Cortex of kidney (tissue), 1 donor: ENCODE results near the gene FLNC.

Experiments
- DNase-seq: peaks from one replicate; lab custom pipeline; 2025; lab: John Stamatoyannopoulos, UW

Gene FLNC

GRCh38 chr7:128801003-128801402 lies 29.2 kb upstream of the FLNC start:
- no peak for DNase-seq

DNA sequence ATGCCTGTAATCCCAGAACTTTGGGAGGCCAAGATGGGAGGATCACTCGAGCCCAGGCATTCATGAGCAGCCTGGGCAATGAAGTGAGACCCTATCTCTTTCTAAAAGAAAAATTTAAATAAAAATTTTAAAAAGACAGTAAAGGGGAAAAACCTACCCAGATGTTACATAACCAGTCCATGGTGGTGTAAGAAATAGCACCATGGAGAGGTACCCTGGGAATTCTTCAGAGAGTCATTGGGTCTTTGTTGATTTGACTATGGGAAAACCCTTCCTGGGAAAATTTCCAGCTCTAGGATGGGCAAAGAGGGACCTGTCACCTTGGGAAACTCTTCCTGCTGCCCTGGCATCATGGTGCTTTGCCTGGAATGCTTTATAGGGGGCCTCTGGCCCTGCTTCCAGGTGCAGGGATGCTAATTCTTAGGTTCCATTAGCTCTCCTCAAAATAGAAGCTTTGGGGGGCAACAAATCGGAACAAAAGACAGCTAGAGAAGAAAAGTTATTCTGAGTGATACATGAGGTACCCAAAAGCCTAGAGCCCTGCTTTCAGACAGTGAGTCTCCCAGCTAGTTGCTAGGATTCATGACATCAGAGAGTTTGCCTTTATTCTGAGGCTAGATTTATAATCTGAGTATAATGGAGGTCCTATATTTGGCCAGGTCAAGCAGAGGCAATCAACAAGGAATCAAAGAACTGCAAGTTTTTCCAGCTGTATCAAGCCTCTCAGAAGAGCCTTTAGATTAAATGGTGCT lies 28.4 kb upstream of the FLNC start:
- DNase-seq: no peak

- no peak for DNase-seq
Measured at GRCh38 chr7:128804484-128804883, 25.7 kb upstream of the FLNC start.

DNA sequence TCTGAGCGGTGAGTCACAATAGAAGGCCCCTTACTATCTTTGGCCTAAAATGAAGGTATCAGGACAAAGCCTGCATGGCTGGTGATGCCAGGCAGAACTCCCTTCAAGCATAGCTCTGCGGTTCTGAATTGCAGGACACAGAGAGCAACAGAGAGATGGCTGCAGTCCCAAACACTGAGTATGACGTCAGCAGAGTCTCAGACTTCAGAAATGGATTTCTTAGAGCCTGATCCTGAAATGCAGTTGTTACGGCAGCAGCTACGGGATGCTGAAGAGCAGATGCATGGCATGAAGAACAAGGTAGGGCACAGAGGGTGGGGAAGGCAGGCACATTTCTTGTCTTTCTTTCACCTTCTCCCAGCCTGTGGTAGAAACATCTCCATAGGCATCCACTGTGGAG lies 25.0 kb upstream of the FLNC start:
- DNase-seq: no peak

- DNase-seq: no peak
Measured at GRCh38 chr7:128807191-128807590, 23.0 kb upstream of the FLNC start.

- DNase-seq: no peak
Measured at GRCh38 chr7:128809363-128809762, 20.8 kb upstream of the FLNC start.

- no peak for DNase-seq
Measured at GRCh38 chr7:128810473-128810872, 19.7 kb upstream of the FLNC start.

DNA sequence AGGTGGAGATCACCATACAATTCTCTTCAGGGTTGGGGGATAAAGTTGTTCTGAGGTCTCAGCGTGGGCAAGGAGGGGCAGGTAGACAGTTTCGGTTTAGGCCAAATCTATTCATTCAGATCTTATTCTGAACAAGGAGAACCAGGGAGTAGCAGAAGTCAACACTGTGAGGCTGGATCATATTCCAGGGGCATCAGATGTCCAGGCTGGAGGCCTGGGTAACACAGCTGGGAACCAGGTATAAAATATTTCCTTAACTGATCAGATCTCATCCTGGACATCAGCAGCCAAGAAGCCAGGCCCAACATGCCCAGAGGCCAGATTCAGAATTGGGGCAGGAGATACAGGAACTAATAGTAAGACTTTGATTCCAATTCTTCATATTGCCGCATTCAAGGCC lies 19.2 kb upstream of the FLNC start:
- DNase-seq: no peak

DNA sequence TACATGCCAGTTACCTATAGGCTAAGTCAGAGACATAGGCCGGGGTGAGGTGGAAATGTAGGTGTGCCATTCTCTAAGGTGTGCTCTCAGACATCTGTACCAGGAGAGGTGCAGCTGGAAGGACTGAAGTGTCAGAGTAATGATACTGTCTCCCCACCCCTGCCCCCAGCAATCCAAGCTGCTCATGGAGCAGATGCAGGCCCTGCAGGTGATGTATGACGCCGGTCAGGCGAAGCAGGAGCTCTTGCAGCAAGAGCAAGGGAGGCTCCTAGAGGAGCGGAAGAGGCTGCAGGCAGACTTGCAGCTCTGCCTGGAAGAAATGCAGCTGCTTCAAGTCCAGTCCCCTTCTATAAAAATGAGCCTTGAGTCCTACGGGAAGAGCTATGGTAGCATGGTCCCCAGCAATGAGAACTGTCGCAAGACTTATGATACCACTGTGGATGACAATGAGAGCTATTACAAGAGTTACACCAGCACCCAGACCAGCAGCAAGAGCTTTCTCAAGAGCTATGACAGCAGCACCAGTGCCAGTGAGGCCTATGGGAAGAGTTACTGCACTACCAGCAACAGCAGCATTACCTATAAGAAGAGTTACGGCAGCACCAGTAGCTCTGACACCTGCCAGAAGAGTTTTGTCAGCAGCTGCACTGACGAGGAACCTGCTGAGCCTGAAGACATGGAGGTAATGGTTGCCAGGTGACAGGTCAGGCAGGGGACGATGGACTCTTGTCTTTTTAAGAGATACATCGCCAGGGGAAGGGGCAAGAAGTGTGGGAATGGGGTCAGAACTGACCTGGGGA lies 18.4 kb upstream of the FLNC start:
- DNase-seq: no peak

DNA sequence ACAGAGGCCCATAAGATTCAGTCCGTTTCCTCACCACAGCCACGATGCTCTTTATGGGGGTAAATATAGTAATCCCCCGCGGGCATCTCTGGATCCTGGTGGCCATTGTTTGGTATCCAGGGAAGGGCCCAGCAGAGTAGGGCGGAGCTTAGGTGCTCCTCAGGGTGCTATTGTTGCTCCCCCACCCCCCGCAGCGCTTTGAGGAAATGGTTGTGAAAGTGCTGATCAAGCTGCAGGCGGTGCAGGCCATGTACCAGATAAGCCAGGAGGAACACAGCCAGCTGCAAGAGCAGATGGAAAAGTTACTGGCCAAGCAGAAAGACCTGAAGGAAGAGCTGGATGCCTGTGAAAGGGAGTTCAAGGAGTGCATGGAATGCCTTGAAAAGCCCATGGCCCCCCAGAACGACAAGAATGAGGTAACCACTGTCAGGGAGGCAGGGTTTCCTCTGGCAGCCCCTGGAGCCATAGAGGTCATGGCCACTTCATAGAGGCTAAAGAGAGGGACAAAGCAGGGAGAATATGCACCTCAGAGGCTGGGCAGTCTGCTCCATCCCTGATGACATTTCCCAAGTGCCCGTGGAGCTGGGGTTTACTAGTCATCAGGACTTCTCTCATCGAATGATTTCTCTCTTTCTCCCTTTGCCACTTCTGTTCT lies 17.6 kb upstream of the FLNC start:
- no peak for DNase-seq

- DNase-seq: no peak
Measured at GRCh38 chr7:128814499-128814898, 15.7 kb upstream of the FLNC start.

- no peak for DNase-seq
Measured at GRCh38 chr7:128815289-128815942, 14.8 kb upstream of the FLNC start.

DNA sequence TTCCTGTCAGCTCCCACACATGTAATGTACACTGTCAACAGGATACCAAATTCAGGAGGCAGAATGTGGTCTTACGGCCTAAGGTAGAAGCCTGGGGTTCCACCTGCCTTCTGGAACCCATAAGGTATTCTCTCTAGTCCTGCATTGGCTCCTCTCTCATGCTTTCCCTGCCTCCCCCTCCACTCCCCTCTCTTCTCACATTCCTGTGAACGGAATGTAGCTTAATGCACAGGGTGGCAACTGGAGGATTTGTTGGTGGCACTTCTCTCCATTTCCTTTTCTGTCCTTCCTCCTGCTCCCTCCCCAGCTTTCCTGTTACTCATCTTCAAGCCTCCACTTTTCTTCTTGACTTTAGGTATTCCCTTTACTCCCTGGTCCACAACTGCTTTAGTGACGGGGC lies 11.5 kb upstream of the FLNC start:
- DNase-seq: no peak

DNA sequence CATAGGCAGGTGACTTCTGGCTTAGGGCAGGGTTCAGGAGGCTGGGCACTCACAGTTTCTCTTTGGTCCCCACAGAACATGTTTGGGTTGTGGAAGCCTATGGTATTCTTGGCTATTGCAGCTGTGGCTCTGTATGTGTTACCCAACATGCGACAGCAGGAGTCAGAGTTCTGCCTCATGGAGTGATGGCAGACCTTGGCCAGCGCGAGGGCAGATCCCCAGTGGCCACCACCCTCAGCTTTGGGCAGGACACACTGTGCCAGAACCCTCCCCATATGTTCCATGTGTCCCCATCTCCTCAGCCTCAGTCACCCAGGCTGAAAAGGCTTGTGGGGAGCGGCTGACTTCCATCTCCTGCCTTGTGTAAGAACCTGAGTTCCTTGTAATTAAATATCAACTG lies 8.5 kb upstream of the FLNC start:
- DNase-seq: no peak

GRCh38 chr7:128826512-128826911 lies 3.7 kb upstream of the FLNC start:
- DNase-seq: no peak

DNA sequence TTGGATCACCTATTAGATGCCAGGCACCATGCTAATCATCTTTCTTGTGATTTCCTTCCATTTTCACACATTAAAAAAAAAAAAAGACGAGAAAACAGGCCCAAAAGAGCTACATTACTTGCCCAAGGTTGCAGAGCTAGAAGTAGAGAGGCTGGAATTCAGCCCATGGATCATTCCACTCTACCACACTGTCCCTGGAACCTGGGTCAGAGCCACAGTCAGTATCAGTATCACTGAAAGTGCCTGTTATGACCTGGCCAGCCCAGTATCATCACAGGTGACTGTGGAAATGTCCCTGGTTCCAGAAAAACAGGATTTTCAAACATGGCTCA lies 3.3 kb upstream of the FLNC start:
- DNase-seq: no peak

DNA sequence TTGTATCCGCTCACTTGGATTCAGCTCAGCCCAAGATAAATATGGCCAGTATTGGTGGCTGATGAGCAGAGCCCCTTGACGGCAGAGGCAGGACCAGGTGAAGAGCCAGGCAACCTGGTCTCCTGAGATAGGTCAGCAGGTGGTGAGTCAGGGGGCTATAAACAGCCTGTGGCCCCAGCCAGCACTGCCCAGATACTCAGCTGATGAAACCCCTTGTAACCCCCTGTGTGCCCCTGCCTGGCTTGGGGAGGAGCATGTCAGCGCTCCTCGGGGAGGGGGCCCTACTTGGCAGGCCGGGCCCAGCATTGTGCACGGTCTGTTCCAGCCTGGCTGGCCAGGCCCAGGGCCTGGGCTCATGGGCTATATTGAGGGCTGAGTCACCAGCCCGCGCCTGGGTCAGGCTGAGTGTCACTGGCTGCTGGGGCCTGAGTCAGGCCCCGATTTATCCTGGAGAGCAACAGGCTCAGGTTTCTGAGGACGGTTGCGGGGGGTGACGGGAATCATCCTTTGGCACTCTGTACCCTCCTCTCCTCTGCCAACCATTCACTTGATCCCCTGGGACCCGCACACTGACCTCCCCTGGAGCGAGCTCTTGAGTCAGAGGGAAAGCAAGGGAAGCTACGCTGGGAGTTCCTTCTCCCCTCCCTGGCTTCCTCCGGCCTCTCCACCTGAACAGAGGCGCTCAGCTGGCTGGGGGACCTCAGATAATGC lies 2.8 kb upstream of the FLNC start:
- no peak for DNase-seq

DNA sequence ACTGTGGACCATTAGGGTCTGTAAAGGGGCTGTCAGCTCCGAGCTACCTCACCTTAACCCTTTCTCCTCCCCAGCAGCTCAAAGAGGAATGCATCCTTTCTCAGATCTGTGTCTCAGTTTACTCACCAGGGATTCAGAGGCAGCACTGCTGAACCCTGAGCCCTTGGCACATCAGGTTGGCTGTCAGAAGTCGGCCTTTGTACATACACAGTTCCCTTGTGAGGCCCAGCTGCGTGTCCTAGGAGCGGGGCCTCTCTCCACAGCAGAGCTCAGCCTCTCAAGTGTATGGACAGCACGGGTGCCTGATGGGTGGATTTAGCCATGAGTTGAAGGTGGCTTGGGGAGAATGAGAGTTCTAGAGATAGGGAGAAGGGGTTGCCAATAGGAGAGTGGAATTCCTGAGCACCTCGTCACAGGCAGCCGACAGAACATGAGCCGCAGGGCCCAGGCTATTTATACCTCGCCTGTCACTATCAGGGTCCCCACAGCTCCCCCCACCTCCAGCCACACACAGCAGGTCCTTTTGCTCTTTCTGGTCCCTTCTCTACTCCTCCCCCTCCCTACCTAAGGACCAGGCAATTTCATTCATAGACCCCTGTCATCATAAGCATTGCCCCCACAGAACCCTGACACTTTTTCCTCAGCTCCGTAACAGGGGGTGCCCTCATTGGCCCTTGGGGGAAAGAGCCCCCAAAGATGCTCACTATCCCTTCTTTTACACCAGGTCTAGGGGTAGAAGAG lies 2.1 kb upstream of the FLNC start:
- DNase-seq: no peak

GRCh38 chr7:128829391-128830166 lies 627 bp upstream of the FLNC start:
- no peak for DNase-seq

DNA sequence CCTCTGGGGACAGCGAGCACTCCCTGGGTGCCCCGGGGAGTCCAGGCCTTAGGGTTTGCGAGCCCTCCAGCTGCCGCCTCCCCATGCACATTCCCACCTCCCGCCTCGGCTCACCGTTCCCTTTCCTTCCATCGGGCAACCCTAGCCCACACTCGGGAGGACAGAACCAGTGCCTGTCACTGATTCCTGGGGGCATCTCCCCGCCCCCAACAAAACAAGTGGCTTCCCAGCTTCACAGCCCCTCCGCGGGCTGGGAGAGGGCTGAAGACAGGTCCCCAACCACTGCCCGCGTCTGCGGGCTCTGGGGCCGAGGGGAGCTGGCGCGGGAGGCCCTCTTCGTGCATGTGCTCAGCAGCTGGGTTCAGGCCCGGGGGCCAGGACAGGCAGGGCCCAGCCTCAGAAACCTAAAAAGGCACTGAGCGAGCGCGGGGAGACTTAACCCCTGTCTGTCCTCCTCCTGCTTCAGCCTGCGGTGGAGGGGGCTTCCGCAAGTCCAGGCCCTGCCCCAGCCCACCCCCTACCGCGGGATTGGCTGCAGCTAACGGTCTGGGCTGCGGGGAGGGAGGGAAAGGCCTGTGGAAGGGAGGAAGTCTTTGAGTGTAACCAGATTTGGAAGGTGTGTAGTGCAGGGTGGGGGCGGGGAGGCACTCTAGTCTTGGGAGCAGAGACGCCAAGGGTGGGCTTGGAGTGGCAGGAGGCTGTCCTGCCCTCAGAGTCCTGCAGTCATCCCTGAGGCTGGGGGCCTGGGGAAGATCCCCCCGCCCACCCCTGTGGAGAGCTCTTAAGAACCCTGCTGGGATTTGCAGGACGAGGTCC lies 1.2 kb downstream of the FLNC start:
- DNase-seq: no peak
